Keratinocyte (primary cell): Measurements from ENCODE around the gene PTCD2.

ENCODE experiments used
- CTCF ChIP-seq, 3 experiments: IDR thresholded peaks in 1 of 3; conservative IDR thresholded peaks in 1 of 3; optimal IDR thresholded peaks in 1 of 3; 2 replicates in 2 of 3; 3 replicates in 1 of 3; pipeline versions ENCODE3 to v1.5.1; 2011; ENCODE audit warnings: low read length in 3 of 3, mild to moderate bottlenecking in 3 of 3, moderate library complexity in 2 of 3, control low read depth in 1 of 3, inconsistent platforms in 1 of 3; ENCODE audit not compliant: insufficient read depth in 2 of 3; ENCODE audit errors: extremely low read depth in 1 of 3
- EZH2 ChIP-seq: IDR thresholded peaks from one replicate; pipeline ENCODE4 v1.6.1; 2012; ENCODE audit warnings: inconsistent platforms, mild to moderate bottlenecking, low read length, moderate library complexity

- peak; percentile 53 to 90 (median 64) for TF ChIP-seq CTCF (optimal IDR thresholded peaks at IDR 0.05 in 1 of 3, IDR thresholded peaks at IDR 0.05 in 1 of 3, conservative IDR thresholded peaks at IDR 0.05 in 1 of 3; ENCODE audit: extremely low read depth in 1 of 3, insufficient read depth in 2 of 3, low read length in 3 of 3)
- no peak for TF ChIP-seq EZH2
Observed at GRCh38 chr5:72355706-72356299, 35.6 kb downstream of the PTCD2 start.
